Smooth muscle cell (in vitro differentiated cells): Measurements from ENCODE around the gene MRPS35. TPM values are rescaled to one million over a fixed set of nuclear protein-coding genes. Genes with fewer than 3 reads are reported as not detected.

Source experiments
- DNase-seq: peaks from one replicate; lab custom pipeline; 2025; ENCODE audit not compliant: unreplicated experiment; lab: John Stamatoyannopoulos, UW
- H2AFZ ChIP-seq: fragments of 200-600 bp; sonication (generic); 2 replicates; pipeline ENCODE4 v1.6.0; 2016; ENCODE audit warnings: antibody characterized with exemption, low read depth, mild to moderate bottlenecking
- H3F3A ChIP-seq: fragments of 200-600 bp; sonication (generic); 2 replicates; pipeline ENCODE4 v1.6.0; 2017; ENCODE audit warnings: antibody characterized with exemption, low read depth
- H3K27ac ChIP-seq: fragments of 200-600 bp; sonication (generic); 2 replicates; pipeline ENCODE4 v1.5.1; 2016; ENCODE audit warnings: low read depth, mild to moderate bottlenecking
- H3K27me3 ChIP-seq: fragments of 200-600 bp; sonication (generic); 2 replicates; pipeline ENCODE4 v1.6.1; 2016; ENCODE audit warnings: low read depth, mild to moderate bottlenecking
- H3K36me3 ChIP-seq: fragments of 200-600 bp; sonication (generic); 2 replicates; pipeline ENCODE4 v1.5.1; 2016; ENCODE audit warnings: low read depth
- H3K4me1 ChIP-seq: fragments of 200-600 bp; sonication (generic); 2 replicates; pipeline ENCODE4 v1.5.1; 2016; ENCODE audit warnings: low read depth
- H3K4me2 ChIP-seq: fragments of 200-600 bp; sonication (generic); 2 replicates; pipeline ENCODE4 v1.6.0; 2016; ENCODE audit warnings: mild to moderate bottlenecking
- H3K4me3 ChIP-seq: fragments of 200-600 bp; sonication (generic); 2 replicates; pipeline ENCODE4 v1.5.1; 2016; ENCODE audit warnings: mild to moderate bottlenecking
- H3K79me2 ChIP-seq: fragments of 200-600 bp; sonication (generic); 2 replicates; pipeline ENCODE4 v1.6.0; 2016; ENCODE audit warnings: low read depth, mild to moderate bottlenecking
- H3K9ac ChIP-seq: fragments of 200-600 bp; sonication (generic); 2 replicates; pipeline ENCODE4 v1.6.0; 2016; ENCODE audit warnings: low read depth
- H3K9me3 ChIP-seq: fragments of 200-600 bp; sonication (generic); replicated peaks from 2 replicates; pipeline ENCODE4 v1.5.1; 2016; ENCODE audit warnings: low read depth
- H4K20me1 ChIP-seq: fragments of 200-600 bp; sonication (generic); 2 replicates; pipeline ENCODE4 v1.6.0; 2016; ENCODE audit warnings: low read depth
- WGBS: methylation state at CpG from one replicate; pipeline ENCODE4 v1.1.7; 2016; ENCODE audit warnings: low lambda C conversion rate; 5-methylcytosine and 5-hydroxymethylcytosine counted together
- polyA plus RNA-seq: library from polyadenylated mRNA; unstranded; fragments of >200 nt; fragmentation: Nextera tagmentation; extraction: Ambion mirVana; gene quantifications from 2 replicates; pipeline ENCODE4 v1.2.1, GENCODE V29; 2016
- total RNA-seq: library from RNA; depleted of rRNA; stranded (reverse); fragments of >200 nt; gene quantifications from 2 replicates; pipeline ENCODE4 v1.2.3, GENCODE V29; 2014
- TF ChIP-seq, protein P1 (sequence below): fragments of 200-600 bp; sonication (generic); IDR thresholded peaks from 2 replicates; pipeline ENCODE4 v1.5.1; 2017; ENCODE audit warnings: borderline replicate concordance, mild to moderate bottlenecking, antibody characterized with exemption; ENCODE audit not compliant: insufficient read depth, poor library complexity, severe bottlenecking

Gene MRPS35
- total and polyA plus RNA-seq, 2 experiments from 2014 or later, result 51.6 to 77.1 TPM

DNA sequence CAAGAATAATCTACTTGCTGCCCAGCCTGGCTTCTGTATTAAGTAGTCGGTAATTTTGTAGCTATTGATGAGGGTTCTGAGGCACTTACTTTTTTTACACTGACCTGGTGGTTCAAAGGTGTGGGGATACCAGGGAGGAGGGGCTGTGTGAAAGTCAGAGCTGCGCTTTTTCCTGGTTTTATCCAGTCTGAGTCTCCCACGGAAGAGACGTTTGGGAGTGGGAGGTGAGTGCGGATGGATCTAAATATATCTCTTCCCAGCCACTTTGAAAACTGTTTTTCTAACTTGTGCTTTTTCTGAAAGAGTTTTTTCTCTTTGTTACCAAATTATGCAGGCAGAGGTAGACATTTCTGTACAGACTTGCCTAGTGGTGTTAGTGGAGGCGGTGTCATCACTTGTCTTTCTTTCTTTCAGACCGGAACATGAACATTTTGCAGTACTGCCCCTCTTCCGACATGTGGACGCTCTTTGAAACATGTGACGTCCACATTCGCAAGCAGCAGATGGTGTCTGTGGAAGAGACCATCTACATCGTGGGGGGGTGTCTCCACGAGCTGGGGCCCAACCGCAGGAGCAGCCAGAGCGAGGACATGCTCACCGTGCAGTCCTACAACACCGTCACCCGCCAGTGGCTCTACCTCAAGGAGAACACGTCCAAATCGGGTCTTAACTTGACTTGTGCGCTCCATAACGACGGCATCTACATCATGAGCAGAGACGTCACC lies 86.8 kb downstream of the MRPS35 start:
- TF ChIP-seq, protein P1, sequence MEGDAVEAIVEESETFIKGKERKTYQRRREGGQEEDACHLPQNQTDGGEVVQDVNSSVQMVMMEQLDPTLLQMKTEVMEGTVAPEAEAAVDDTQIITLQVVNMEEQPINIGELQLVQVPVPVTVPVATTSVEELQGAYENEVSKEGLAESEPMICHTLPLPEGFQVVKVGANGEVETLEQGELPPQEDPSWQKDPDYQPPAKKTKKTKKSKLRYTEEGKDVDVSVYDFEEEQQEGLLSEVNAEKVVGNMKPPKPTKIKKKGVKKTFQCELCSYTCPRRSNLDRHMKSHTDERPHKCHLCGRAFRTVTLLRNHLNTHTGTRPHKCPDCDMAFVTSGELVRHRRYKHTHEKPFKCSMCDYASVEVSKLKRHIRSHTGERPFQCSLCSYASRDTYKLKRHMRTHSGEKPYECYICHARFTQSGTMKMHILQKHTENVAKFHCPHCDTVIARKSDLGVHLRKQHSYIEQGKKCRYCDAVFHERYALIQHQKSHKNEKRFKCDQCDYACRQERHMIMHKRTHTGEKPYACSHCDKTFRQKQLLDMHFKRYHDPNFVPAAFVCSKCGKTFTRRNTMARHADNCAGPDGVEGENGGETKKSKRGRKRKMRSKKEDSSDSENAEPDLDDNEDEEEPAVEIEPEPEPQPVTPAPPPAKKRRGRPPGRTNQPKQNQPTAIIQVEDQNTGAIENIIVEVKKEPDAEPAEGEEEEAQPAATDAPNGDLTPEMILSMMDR, result no peak
- WGBS, result 95% methylated on average over 24 of the region's 24 CpGs
- Histone ChIP-seq H2AFZ (no peak overlapping the region), H3K79me2 (peaks cover 17% of the 10 kb centered on the region), H3K9me3 (no peaks in the 10 kb centered on the region), H3K27me3 (no peaks in the 10 kb centered on the region), H4K20me1 (no peaks in the 10 kb centered on the region), H3K27ac (no peak overlapping the region), H3F3A (peaks cover 6% of the 10 kb centered on the region), H3K4me1 (no peaks in the 10 kb centered on the region), H3K9ac (no peak overlapping the region), H3K4me2 (no peak overlapping the region), H3K36me3 (peaks cover 25% of the 10 kb centered on the region), H3K4me3 (no peak overlapping the region)
- no peak for DNase-seq

DNA sequence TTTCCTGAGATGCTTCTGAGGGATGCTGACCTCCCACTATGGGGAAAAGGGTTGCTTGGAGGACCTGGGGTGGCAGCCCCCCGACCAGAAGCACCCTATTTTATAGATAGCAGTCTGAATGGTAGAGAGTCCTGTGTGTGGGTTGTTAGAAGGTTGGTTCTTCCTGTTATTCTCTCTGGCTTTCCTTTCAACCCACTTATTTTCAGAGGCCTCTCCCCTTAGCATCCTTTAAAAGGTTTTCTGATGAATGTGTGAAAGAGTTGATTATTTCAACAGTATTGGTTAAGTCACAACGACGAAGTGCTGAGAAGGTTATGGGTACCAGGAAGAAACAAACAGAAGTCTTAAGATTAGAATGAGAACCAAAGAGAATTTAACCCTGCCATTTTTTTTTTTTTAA lies 90.2 kb downstream of the MRPS35 start:
- Histone ChIP-seq H3K4me1 (no peaks in the 10 kb centered on the region), H3K79me2 (no peaks in the 10 kb centered on the region), H3K4me3 (no peak overlapping the region), H3K9me3 (no peaks in the 10 kb centered on the region), H4K20me1 (no peaks in the 10 kb centered on the region), H3K27me3 (no peaks in the 10 kb centered on the region), H3K9ac (no peak overlapping the region), H3K36me3 (peaks cover 24% of the 10 kb centered on the region), H3K4me2 (no peak overlapping the region), H3F3A (peaks cover 6% of the 10 kb centered on the region), H3K27ac (no peak overlapping the region), H2AFZ (no peak overlapping the region)
- TF ChIP-seq, protein P1, result no peak
- 91% methylated on average over 3 of the region's 3 CpGs for WGBS
- no peak for DNase-seq

DNA sequence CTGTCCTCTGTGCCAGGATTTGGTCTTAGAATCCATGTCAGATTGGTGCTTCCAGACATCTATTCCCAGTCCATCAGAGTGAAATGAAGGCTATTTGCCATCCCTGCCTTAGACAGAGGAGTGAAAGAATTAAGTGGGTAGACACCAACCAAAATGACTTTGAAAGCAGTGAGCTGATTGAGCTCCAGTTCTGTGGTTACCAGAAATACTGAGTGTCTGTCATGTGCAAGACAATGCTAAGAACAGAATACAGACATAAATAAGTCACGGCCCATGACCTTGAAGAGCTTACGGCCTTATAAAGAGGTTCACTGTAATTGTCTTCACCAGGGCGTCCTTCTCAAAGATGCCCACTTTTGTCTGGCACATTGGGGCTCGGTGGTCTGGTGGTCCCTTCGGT lies 91.0 kb downstream of the MRPS35 start:
- peaks cover 6% of the 10 kb centered on the region for H3F3A ChIP-seq
- TF ChIP-seq, protein P1, result no peak
- H3K27ac ChIP-seq, result no peak overlapping the region
- no peaks in the 10 kb centered on the region for H4K20me1 ChIP-seq
- no peaks in the 10 kb centered on the region for H3K79me2 ChIP-seq
- H3K27me3 ChIP-seq, result no peaks in the 10 kb centered on the region
- no peak overlapping the region for H2AFZ ChIP-seq
- no peak overlapping the region for H3K4me2 ChIP-seq
- DNase-seq, result no peak
- H3K4me1 ChIP-seq, result no peaks in the 10 kb centered on the region
- H3K9ac ChIP-seq, result no peak overlapping the region
- H3K36me3 ChIP-seq, result peaks cover 16% of the 10 kb centered on the region
- no peak overlapping the region for H3K4me3 ChIP-seq
- no peaks in the 10 kb centered on the region for H3K9me3 ChIP-seq
- WGBS, result 95% methylated on average over 5 of the region's 5 CpGs

DNA sequence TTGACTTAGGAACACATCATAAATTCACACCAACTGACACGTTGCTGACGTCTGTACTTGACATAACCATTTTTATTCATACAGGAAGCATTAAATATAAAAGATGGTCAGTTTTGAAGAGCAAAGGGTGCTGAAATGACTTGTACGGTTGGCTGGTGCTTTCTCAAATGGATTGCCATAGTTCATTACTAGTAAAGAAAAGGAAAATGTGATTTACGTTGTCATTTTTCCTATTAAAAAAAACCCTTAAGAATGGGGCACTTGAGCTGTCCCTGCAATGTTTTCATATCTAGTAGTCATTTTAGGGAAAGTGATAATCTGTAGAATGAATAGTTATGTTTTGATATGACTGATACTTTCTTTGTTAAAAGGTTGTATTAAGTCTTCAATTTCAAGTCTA lies 91.9 kb downstream of the MRPS35 start:
- H3K4me2 ChIP-seq, result no peak overlapping the region
- no peaks in the 10 kb centered on the region for H4K20me1 ChIP-seq
- no peak for DNase-seq
- H3K4me3 ChIP-seq, result no peak overlapping the region
- WGBS, result 87% methylated on average over 4 of the region's 4 CpGs
- no peaks in the 10 kb centered on the region for H3K9me3 ChIP-seq
- peaks cover 11% of the 10 kb centered on the region for H3K36me3 ChIP-seq
- H3K27ac ChIP-seq, result no peak overlapping the region
- TF ChIP-seq, protein P1, result no peak
- no peak overlapping the region for H2AFZ ChIP-seq
- H3K79me2 ChIP-seq, result no peaks in the 10 kb centered on the region
- H3K27me3 ChIP-seq, result no peaks in the 10 kb centered on the region
- peaks cover 6% of the 10 kb centered on the region for H3F3A ChIP-seq
- no peaks in the 10 kb centered on the region for H3K4me1 ChIP-seq
- H3K9ac ChIP-seq, result no peak overlapping the region
